ENCODE measurements around the gene MAPKAPK2.

DNA sequence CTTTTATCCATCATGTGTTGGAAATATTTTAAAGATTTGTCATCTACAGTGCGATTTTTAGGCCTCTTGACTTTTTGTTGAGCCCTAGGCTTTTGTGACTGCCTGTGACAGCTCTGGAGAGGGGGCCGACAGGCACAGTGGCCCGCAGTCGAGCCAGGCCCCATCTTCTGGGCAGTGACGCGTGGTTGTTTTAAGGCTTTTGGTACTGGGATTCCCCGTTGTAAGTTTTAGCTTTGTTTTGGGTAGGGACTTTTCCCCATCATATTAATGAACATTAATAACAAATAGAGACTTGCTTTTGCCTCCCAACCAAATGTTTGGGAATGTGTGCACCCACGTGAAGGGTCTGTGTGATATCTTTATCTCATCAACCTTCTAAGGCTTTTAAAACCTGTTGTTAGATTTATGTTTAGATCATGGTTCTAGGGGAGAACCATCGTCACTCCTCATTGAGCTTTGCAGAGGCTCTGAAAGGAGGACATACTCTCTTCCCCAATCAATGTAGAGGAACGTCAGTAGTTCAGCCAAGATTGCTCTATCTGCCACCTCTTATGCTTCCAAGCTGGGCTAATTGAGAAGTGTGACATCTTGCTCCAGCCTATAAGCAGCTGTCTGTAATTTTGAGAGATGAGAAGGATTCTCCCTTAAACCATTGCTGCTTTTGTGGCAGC is 34.6 kb downstream of the MAPKAPK2 start:
- TF ChIP-seq, protein P1, sequence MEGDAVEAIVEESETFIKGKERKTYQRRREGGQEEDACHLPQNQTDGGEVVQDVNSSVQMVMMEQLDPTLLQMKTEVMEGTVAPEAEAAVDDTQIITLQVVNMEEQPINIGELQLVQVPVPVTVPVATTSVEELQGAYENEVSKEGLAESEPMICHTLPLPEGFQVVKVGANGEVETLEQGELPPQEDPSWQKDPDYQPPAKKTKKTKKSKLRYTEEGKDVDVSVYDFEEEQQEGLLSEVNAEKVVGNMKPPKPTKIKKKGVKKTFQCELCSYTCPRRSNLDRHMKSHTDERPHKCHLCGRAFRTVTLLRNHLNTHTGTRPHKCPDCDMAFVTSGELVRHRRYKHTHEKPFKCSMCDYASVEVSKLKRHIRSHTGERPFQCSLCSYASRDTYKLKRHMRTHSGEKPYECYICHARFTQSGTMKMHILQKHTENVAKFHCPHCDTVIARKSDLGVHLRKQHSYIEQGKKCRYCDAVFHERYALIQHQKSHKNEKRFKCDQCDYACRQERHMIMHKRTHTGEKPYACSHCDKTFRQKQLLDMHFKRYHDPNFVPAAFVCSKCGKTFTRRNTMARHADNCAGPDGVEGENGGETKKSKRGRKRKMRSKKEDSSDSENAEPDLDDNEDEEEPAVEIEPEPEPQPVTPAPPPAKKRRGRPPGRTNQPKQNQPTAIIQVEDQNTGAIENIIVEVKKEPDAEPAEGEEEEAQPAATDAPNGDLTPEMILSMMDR (IDR thresholded peaks at IDR 0.05), result no peak
- no peak for TF ChIP-seq POLR2A (IDR thresholded peaks at IDR 0.05)

Measured in adrenal gland (tissue), 5 donors.